GM19452 (cell line): ENCODE results near the gene NCOA6.

ENCODE experiments used
- ATAC-seq: cut with Tn5 transposase; IDR thresholded peaks from one replicate; pipeline ENCODE4 v1.9.1; 2021; ENCODE audit not compliant: unreplicated experiment

NCOA6 gene

GRCh38 chr20:34825530-34826362, at the start of gene NCOA6:
Gene NCOA6 (minus strand): TSS chr20:34825651. CDS start chr20:34782355, 43,296 bp downstream.
- ATAC-seq, result peak; percentile 56

GRCh38 chr20:34874094-34874654, 48.7 kb upstream of the NCOA6 start:
- ATAC-seq, result no peak

GRCh38 chr20:34873583-34874093, 48.2 kb upstream of the NCOA6 start:
- no peak for ATAC-seq

- ATAC-seq, result no peak
These were observed 47.3 kb upstream of the NCOA6 start, which contains the start of gene GGT7 for GRCh38 chr20:34872622-34873224. Gene GGT7 (minus strand): TSS chr20:34872856. CDS start chr20:34872815, 41 bp downstream.

GRCh38 chr20:34871966-34872621, 46.6 kb upstream of the NCOA6 start:
- no peak for ATAC-seq

GRCh38 chr20:34871320-34871926, 46.0 kb upstream of the NCOA6 start:
- ATAC-seq, result no peak

- no peak for ATAC-seq
These were observed 38.8 kb upstream of the NCOA6 start for GRCh38 chr20:34864216-34864615.

GRCh38 chr20:34863421-34863965, 38.0 kb upstream of the NCOA6 start:
- ATAC-seq, result no peak

GRCh38 chr20:34862724-34863123, 37.3 kb upstream of the NCOA6 start:
- no peak for ATAC-seq

GRCh38 chr20:34861386-34862084, 36.1 kb upstream of the NCOA6 start:
- no peak for ATAC-seq

- no peak for ATAC-seq
These were observed 34.5 kb upstream of the NCOA6 start for GRCh38 chr20:34859826-34860545.

GRCh38 chr20:34859367-34859766, 33.9 kb upstream of the NCOA6 start:
- no peak for ATAC-seq

GRCh38 chr20:34852298-34852697, 26.8 kb upstream of the NCOA6 start:
- ATAC-seq, result no peak

GRCh38 chr20:34850969-34851368, 25.5 kb upstream of the NCOA6 start:
- no peak for ATAC-seq

- no peak for ATAC-seq
These were observed 24.3 kb upstream of the NCOA6 start for GRCh38 chr20:34849778-34850177.

GRCh38 chr20:34848597-34848996, 23.1 kb upstream of the NCOA6 start:
- ATAC-seq, result no peak

- no peak for ATAC-seq
These were observed 18.0 kb upstream of the NCOA6 start for GRCh38 chr20:34843421-34843820.

GRCh38 chr20:34842143-34842542, 16.7 kb upstream of the NCOA6 start:
- no peak for ATAC-seq

- no peak for ATAC-seq
These were observed 9.0 kb upstream of the NCOA6 start for GRCh38 chr20:34834459-34834893.
